Measurements from ENCODE around the gene NUP214.
"Not testable (repeated sequence)": the region's sequence is repeated elsewhere in the genome, so short reads cannot be mapped to it uniquely, and the experiment has no call there.

NUP214 gene

GRCh38 chr9:131203431-131204218, 78.2 kb downstream of the NUP214 start:
- no peak for DNase-seq

GRCh38 chr9:131204285-131204684, 78.9 kb downstream of the NUP214 start:
- DNase-seq: no peak

GRCh38 chr9:131206495-131206894, 81.1 kb downstream of the NUP214 start:
- DNase-seq: no peak

- not testable (repeated sequence) for DNase-seq
These were observed 86.5 kb downstream of the NUP214 start for GRCh38 chr9:131211920-131212319.

- DNase-seq: no peak
These were observed 89.0 kb downstream of the NUP214 start for GRCh38 chr9:131214286-131214856.

- DNase-seq: no peak
These were observed 89.5 kb downstream of the NUP214 start for GRCh38 chr9:131214876-131215275.

- no peak for DNase-seq
These were observed 91.4 kb downstream of the NUP214 start for GRCh38 chr9:131216806-131217205.

GRCh38 chr9:131217331-131218031, 92.1 kb downstream of the NUP214 start:
- DNase-seq: peak; percentile 12

GRCh38 chr9:131218370-131218769, 93.0 kb downstream of the NUP214 start:
- DNase-seq: no peak

GRCh38 chr9:131220485-131220884, 95.1 kb downstream of the NUP214 start:
- DNase-seq: no peak

GRCh38 chr9:131222460-131222859, 97.1 kb downstream of the NUP214 start:
- DNase-seq: no peak

GRCh38 chr9:131226226-131226625, 100.8 kb downstream of the NUP214 start:
- peak; percentile 36 for DNase-seq

- peak; percentile 92 for DNase-seq
These were observed 101.9 kb downstream of the NUP214 start for GRCh38 chr9:131227112-131227958.

GRCh38 chr9:131227959-131228460, 102.6 kb downstream of the NUP214 start:
- peak; percentile 89 for DNase-seq

- DNase-seq: no peak
These were observed 103.6 kb downstream of the NUP214 start for GRCh38 chr9:131228988-131229387.

GRCh38 chr9:131233556-131233955, 108.2 kb downstream of the NUP214 start:
- no peak for DNase-seq

GRCh38 chr9:131233995-131234394, 108.6 kb downstream of the NUP214 start:
- DNase-seq: no peak

GRCh38 chr9:131234799-131235479, 109.6 kb downstream of the NUP214 start:
- DNase-seq: no peak

- DNase-seq: no peak
These were observed 110.1 kb downstream of the NUP214 start for GRCh38 chr9:131235480-131235851.

- no peak for DNase-seq
These were observed 110.8 kb downstream of the NUP214 start for GRCh38 chr9:131236161-131236560.

- DNase-seq: no peak
These were observed 111.4 kb downstream of the NUP214 start for GRCh38 chr9:131236761-131237160.

GRCh38 chr9:131237291-131237690, 111.9 kb downstream of the NUP214 start:
- DNase-seq: no peak
